IgD-negative memory B cell (primary cell): ENCODE data around the gene ZBTB45. TPM values are rescaled to one million over a fixed set of nuclear protein-coding genes. Genes with fewer than 3 reads are reported as not detected.
A peak's percentile ranks its signal among the peaks of the same experiment; 100 is the strongest.
"Not testable (repeated sequence)": the region's sequence is repeated elsewhere in the genome, so short reads cannot be mapped to it uniquely, and the experiment has no call there.

Experiments
- H3K27ac Mint-ChIP-seq, 3 donors: one replicate each; pipeline ENCODE4 v1.8.0; 2020 to 2022; ENCODE audit warnings: mild to moderate bottlenecking in 3 of 3, mixed read lengths in 3 of 3, moderate library complexity in 1 of 3
- H3K27me3 Mint-ChIP-seq: one replicate; pipeline ENCODE4 v1.8.0; 2021; ENCODE audit warnings: mixed read lengths
- H3K36me3 Mint-ChIP-seq: one replicate; pipeline ENCODE4 v1.8.0; 2020; ENCODE audit warnings: mild to moderate bottlenecking, mixed read lengths
- H3K4me1 Mint-ChIP-seq, 3 donors: one replicate each; pipeline ENCODE4 v1.8.0; 2020 to 2022; ENCODE audit warnings: mixed read lengths in 3 of 3, mild to moderate bottlenecking in 1 of 3
- H3K4me3 Mint-ChIP-seq, 4 donors: one replicate each; pipeline ENCODE4 v1.8.0; 2020 to 2022; ENCODE audit warnings: mild to moderate bottlenecking in 4 of 4, mixed read lengths in 4 of 4, moderate library complexity in 3 of 4
- H3K9me3 Mint-ChIP-seq, 3 donors: one replicate each; pipeline ENCODE4 v1.8.0; 2020 to 2021; ENCODE audit warnings: mixed read lengths in 3 of 3, mild to moderate bottlenecking in 1 of 3
- polyA plus RNA-seq: library from polyadenylated mRNA; unstranded; fragments of 300-500 nt; fragmentation: Illumina TruSeq; gene quantifications from one replicate; pipeline ENCODE4 v1.2.3, GENCODE V29; 2021

The ZBTB45 gene
- polyA plus RNA-seq, 1 donor from 2014 or later: 7.6 TPM

GRCh38 chr19:58513694-58514563, 5.7 kb downstream of the ZBTB45 start:
- peak overlapping the region in 1 of 3 donors; percentile 76 for H3K27ac Mint-ChIP-seq
- peaks cover 6% of the 10 kb centered on the region for H3K36me3 Mint-ChIP-seq
- H3K27me3 Mint-ChIP-seq: peaks cover 1% of the 10 kb centered on the region
- H3K4me3 Mint-ChIP-seq: peak overlapping the region; percentile 65 to 89 (median 78)
- peaks cover 9 to 20% (median 16%) of the 10 kb centered on the region in 3 donors for H3K4me1 Mint-ChIP-seq
- no peaks in the 10 kb centered on the region for H3K9me3 Mint-ChIP-seq

GRCh38 chr19:58513213-58513693, 6.4 kb downstream of the ZBTB45 start:
- Mint-ChIP-seq H3K27me3 (no peaks in the 10 kb centered on the region), H3K36me3 (peaks cover 6% of the 10 kb centered on the region), H3K4me3 (peak overlapping the region in 2 of 4 donors; percentile 12 to 70), H3K9me3 (no peaks in the 10 kb centered on the region), H3K4me1 (peaks cover 4 to 15% (median 9%) of the 10 kb centered on the region in 3 donors), H3K27ac (peak overlapping the region in 1 of 3 donors; percentile 76)

- Mint-ChIP-seq H3K4me1 (peaks cover 4 to 13% (median 6%) of the 10 kb centered on the region in 3 donors), H3K9me3 (peaks cover 0 to 8% (median 6%) of the 10 kb centered on the region in 3 donors), H3K4me3 (peak within 1 kb of the TSS in 1 of 4 donors; percentile 51), H3K27me3 (no peaks in the 10 kb centered on the region), H3K27ac (no peak within 1 kb of the TSS), H3K36me3 (peaks cover 6% of the 10 kb centered on the region)
These were observed 8.0 kb downstream of the ZBTB45 start, which contains the start of gene SLC27A5 for GRCh38 chr19:58511353-58512208. TSS of gene SLC27A5 (minus strand) at chr19:58511992. CDS start at chr19:58511955, 37 bp downstream.

GRCh38 chr19:58510084-58510862, 9.3 kb downstream of the ZBTB45 start:
- H3K4me3 Mint-ChIP-seq: no peak overlapping the region
- peaks cover 1 to 8% (median 6%) of the 10 kb centered on the region in 3 donors for H3K9me3 Mint-ChIP-seq
- peak overlapping the region; percentile 63 to 88 (median 73) for H3K27ac Mint-ChIP-seq
- peaks cover 0 to 7% (median 4%) of the 10 kb centered on the region in 3 donors for H3K4me1 Mint-ChIP-seq
- H3K27me3 Mint-ChIP-seq: no peaks in the 10 kb centered on the region
- peaks cover 6% of the 10 kb centered on the region for H3K36me3 Mint-ChIP-seq

GRCh38 chr19:58509731-58510083, 9.9 kb downstream of the ZBTB45 start:
- Mint-ChIP-seq H3K4me3 (no peak overlapping the region), H3K36me3 (peaks cover 3% of the 10 kb centered on the region), H3K27me3 (no peaks in the 10 kb centered on the region), H3K27ac (no peak overlapping the region), H3K4me1 (peaks cover 0 to 5% (median 4%) of the 10 kb centered on the region in 3 donors), H3K9me3 (peaks cover 1 to 8% (median 6%) of the 10 kb centered on the region in 3 donors)

- not testable (repeated sequence) for H3K4me1 Mint-ChIP-seq, H3K9me3 Mint-ChIP-seq, H3K27me3 Mint-ChIP-seq, H3K4me3 Mint-ChIP-seq, H3K36me3 Mint-ChIP-seq
- peak overlapping the region in 1 of 3 donors; percentile 9 for H3K27ac Mint-ChIP-seq
These were observed 11.9 kb downstream of the ZBTB45 start for GRCh38 chr19:58507602-58508223.

GRCh38 chr19:58500242-58500641, 19.4 kb downstream of the ZBTB45 start:
- Mint-ChIP-seq H3K27ac (no peak overlapping the region), H3K27me3 (no peaks in the 10 kb centered on the region), H3K4me3 (peak overlapping the region in 1 of 4 donors; percentile 28), H3K36me3 (peaks cover 2% of the 10 kb centered on the region), H3K4me1 (peaks cover 11 to 14% (median 12%) of the 10 kb centered on the region in 3 donors), H3K9me3 (peaks cover 1 to 6% (median 3%) of the 10 kb centered on the region in 3 donors)

GRCh38 chr19:58499021-58499927, 20.3 kb downstream of the ZBTB45 start:
- Mint-ChIP-seq H3K4me1 (peaks cover 11 to 14% (median 12%) of the 10 kb centered on the region in 3 donors), H3K36me3 (peaks cover 2% of the 10 kb centered on the region), H3K9me3 (peaks cover 1 to 6% (median 3%) of the 10 kb centered on the region in 3 donors), H3K27ac (peak overlapping the region; percentile 83 to 94 (median 89)), H3K27me3 (no peaks in the 10 kb centered on the region), H3K4me3 (peak overlapping the region; percentile 91 to 97 (median 91))

GRCh38 chr19:58498316-58499020, 21.1 kb downstream of the ZBTB45 start:
- peaks cover 2% of the 10 kb centered on the region for H3K36me3 Mint-ChIP-seq
- H3K4me1 Mint-ChIP-seq: peaks cover 11 to 14% (median 12%) of the 10 kb centered on the region in 3 donors
- H3K4me3 Mint-ChIP-seq: peak overlapping the region; percentile 91 to 97 (median 91)
- peaks cover 1 to 6% (median 3%) of the 10 kb centered on the region in 3 donors for H3K9me3 Mint-ChIP-seq
- H3K27me3 Mint-ChIP-seq: no peaks in the 10 kb centered on the region
- no peak overlapping the region for H3K27ac Mint-ChIP-seq

GRCh38 chr19:58497634-58498170, 21.9 kb downstream of the ZBTB45 start:
- peaks cover 1 to 6% (median 2%) of the 10 kb centered on the region in 3 donors for H3K9me3 Mint-ChIP-seq
- peaks cover 11 to 14% (median 12%) of the 10 kb centered on the region in 3 donors for H3K4me1 Mint-ChIP-seq
- peak overlapping the region in 3 of 4 donors; percentile 25 to 37 (median 29) for H3K4me3 Mint-ChIP-seq
- H3K36me3 Mint-ChIP-seq: peaks cover 2% of the 10 kb centered on the region
- H3K27ac Mint-ChIP-seq: no peak overlapping the region
- no peaks in the 10 kb centered on the region for H3K27me3 Mint-ChIP-seq

GRCh38 chr19:58492265-58492664, 27.3 kb downstream of the ZBTB45 start:
- peaks cover 0 to 2% (median 2%) of the 10 kb centered on the region in 3 donors for H3K4me1 Mint-ChIP-seq
- H3K9me3 Mint-ChIP-seq: peaks cover 0 to 1% (median 0%) of the 10 kb centered on the region in 3 donors
- no peak overlapping the region for H3K4me3 Mint-ChIP-seq
- no peaks in the 10 kb centered on the region for H3K27me3 Mint-ChIP-seq
- H3K36me3 Mint-ChIP-seq: no peaks in the 10 kb centered on the region
- peak overlapping the region in 1 of 3 donors; percentile 31 for H3K27ac Mint-ChIP-seq

- Mint-ChIP-seq H3K9me3 (no peaks in the 10 kb centered on the region), H3K27me3 (no peaks in the 10 kb centered on the region), H3K4me1 (peaks cover 0 to 2% (median 2%) of the 10 kb centered on the region in 3 donors), H3K4me3 (no peak overlapping the region), H3K36me3 (no peaks in the 10 kb centered on the region), H3K27ac (no peak overlapping the region)
These were observed 28.2 kb downstream of the ZBTB45 start for GRCh38 chr19:58491393-58491792.
